HepG2 (cell line): Measurements from ENCODE around the gene ZNF616. TPM values are rescaled to one million over a fixed set of nuclear protein-coding genes. Genes with fewer than 3 reads are reported as not detected.

Source experiments
- EHMT2 ChIP-seq: fragments of 200-600 bp; sonication (generic); IDR thresholded peaks from 2 replicates; pipeline ENCODE4 v1.7.0; 2017; ENCODE audit warnings: antibody characterized with exemption, low read depth, low read length, borderline replicate concordance
- ELF3 ChIP-seq: IDR thresholded peaks from 2 replicates; pipeline ENCODE4 v1.6.1; 2016; ENCODE audit warnings: missing genetic modification reagents, missing compliant biosample characterization
- ETV6 ChIP-seq: sonication (generic); formaldehyde crosslinking; conservative IDR thresholded peaks from 2 replicates; pipeline ENCODE4 v1.4.0; 2020; ENCODE audit warnings: missing genetic modification reagents
- FOXA3 ChIP-seq: IDR thresholded peaks from 2 replicates; pipeline ENCODE4 v1.6.1; 2016; ENCODE audit warnings: missing genetic modification reagents, missing compliant biosample characterization
- HNF4G ChIP-seq, 2 experiments: sonication (generic) in 1 of 2; formaldehyde crosslinking in 1 of 2; IDR thresholded peaks; 2 replicates each; pipeline versions ENCODE4 v1.4.0 to v1.6.1; 2011 to 2020; ENCODE audit warnings: borderline replicate concordance in 2 of 2, low read depth in 2 of 2, mild to moderate bottlenecking in 2 of 2, low read length in 1 of 2, missing genetic modification reagents in 1 of 2, moderate library complexity in 1 of 2
- HNRNPUL1 ChIP-seq: fragments of 200-400 bp; formaldehyde crosslinking; IDR thresholded peaks from 2 replicates; pipeline ENCODE4 v1.6.1; 2017; ENCODE audit warnings: low read depth, mild to moderate bottlenecking, low read length, moderate library complexity
- NR2F6 ChIP-seq, 2 experiments: IDR thresholded peaks; 2 replicates each; pipeline ENCODE4 v1.6.1; 2016; ENCODE audit warnings: antibody characterized with exemption in 1 of 2, mild to moderate bottlenecking in 1 of 2
- PPARG ChIP-seq: conservative IDR thresholded peaks from 2 replicates; pipeline ENCODE4 v1.6.1; 2016; ENCODE audit warnings: missing biosample characterization, missing genetic modification reagents
- XBP1 ChIP-seq: sonication (generic); formaldehyde crosslinking; IDR thresholded peaks from 2 replicates; pipeline ENCODE4 v1.5.0; 2020; ENCODE audit warnings: missing genetic modification reagents
- ZNF430 ChIP-seq: sonication (generic); formaldehyde crosslinking; IDR thresholded peaks from 2 replicates; pipeline ENCODE4 v1.9.0; 2021; ENCODE audit warnings: mild to moderate bottlenecking, missing genetic modification reagents
- ZNF605 ChIP-seq: sonication (generic); formaldehyde crosslinking; IDR thresholded peaks from 2 replicates; pipeline ENCODE4 v1.8.0; 2022; ENCODE audit warnings: mild to moderate bottlenecking, missing genetic modification reagents
- polyA plus RNA-seq, 8 experiments: library from polyadenylated mRNA; depleted of rRNA in 3 of 8; stranded (reverse) in 7 of 8; unstranded in 1 of 8; fragments of >200 nt; fragmentation: Illumina TruSeq in 4 of 8; extraction: Trizol in 4 of 8; gene quantifications; 2 replicates each; pipeline versions ENCODE4 v1.2.1 to v1.2.3, GENCODE V29; 2011 to 2016; ENCODE audit warnings: low read depth in 4 of 8, missing spikeins in 1 of 8, mixed read lengths in 1 of 8; ENCODE audit not compliant: insufficient read depth in 1 of 8
- total RNA-seq, 5 experiments: library from RNA; depleted of rRNA; stranded (reverse); fragments of >200 nt; fragmentation: Illumina TruSeq; extraction: Trizol; gene quantifications; 2 replicates each; pipeline ENCODE4 v1.2.3, GENCODE V29; 2016; ENCODE audit warnings: low read depth in 1 of 5
- TF ChIP-seq, protein P1 (sequence below): sonication (generic); formaldehyde crosslinking; IDR thresholded peaks from 2 replicates; pipeline ENCODE4 v1.8.1; 2023; ENCODE audit warnings: mild to moderate bottlenecking, missing genetic modification reagents
- TF ChIP-seq, protein P2 (sequence below): sonication (generic); formaldehyde crosslinking; IDR thresholded peaks from 2 replicates; pipeline ENCODE4 v1.5.1; 2020; ENCODE audit warnings: mild to moderate bottlenecking, missing genetic modification reagents, borderline replicate concordance

ZNF616 gene
- total and polyA plus RNA-seq, 2 of the 13 experiments (the other 11 are each of a cell fraction or from before 2014, with no cell fraction given), result 2.2 to 10.4 TPM

DNA sequence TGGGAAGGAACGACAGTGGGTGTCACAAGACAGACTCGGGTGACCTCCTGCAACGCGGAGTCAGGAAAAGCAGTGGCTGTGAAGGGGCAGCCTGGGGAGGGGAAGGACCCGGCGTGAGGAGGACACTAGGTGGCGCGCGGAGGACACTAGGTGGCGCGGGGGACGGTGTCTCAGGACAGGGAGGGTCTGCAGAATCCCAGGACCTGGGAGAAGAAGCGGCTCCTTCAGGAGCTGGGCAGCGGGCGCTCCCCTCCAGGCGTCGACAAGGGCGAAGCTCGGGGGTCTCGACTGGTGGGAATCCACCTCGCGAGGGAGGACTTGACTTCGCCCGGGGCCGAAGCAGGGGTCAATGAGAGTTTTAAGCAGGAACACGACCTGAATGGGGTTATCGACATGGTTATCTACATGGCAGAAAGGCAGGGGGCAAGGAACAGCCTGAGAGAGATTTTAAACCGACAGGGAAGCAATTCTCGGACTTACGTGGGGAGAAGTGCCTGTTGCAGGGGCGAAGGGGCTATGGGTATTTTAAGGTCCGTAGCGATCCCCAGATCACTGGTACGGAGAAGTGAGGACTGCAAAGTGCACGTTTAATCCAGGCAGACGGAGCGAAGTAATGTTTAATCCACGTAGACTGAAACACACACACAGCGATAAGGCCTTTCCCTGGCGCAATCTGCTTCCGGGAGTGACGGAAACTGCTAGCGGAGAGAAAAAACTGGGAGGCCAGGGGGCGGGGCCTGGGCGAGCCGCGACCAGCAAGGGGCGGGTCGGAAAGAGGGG, at the start of gene ZNF616 (continued):
- peak; percentile 51; the same call in 1 of the 2 replicates for TF ChIP-seq ZNF605 (CRISPR knock-in tag)
- TF ChIP-seq, protein P1, sequence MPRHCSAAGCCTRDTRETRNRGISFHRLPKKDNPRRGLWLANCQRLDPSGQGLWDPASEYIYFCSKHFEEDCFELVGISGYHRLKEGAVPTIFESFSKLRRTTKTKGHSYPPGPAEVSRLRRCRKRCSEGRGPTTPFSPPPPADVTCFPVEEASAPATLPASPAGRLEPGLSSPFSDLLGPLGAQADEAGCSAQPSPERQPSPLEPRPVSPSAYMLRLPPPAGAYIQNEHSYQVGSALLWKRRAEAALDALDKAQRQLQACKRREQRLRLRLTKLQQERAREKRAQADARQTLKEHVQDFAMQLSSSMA, result no peak
- TF ChIP-seq EHMT2, result no peak
- no peak for TF ChIP-seq HNF4G (IDR thresholded peaks at IDR 0.05; ENCODE audit: borderline replicate concordance, low read depth, low read length)
- no peak for TF ChIP-seq HNF4G (CRISPR knock-in tag; IDR thresholded peaks at IDR 0.05; ENCODE audit: borderline replicate concordance, low read depth)
- TF ChIP-seq XBP1, result no peak
- TF ChIP-seq NR2F6 (IDR thresholded peaks at IDR 0.05), result no peak
- TF ChIP-seq NR2F6 (CRISPR knock-in tag; IDR thresholded peaks at IDR 0.05), result no peak
- peak; percentile 20 for TF ChIP-seq ETV6
- 0 out of 2 replicates have a peak, but pooled peaks have one; percentile 35 for TF ChIP-seq ZNF430 (CRISPR knock-in tag)
- TF ChIP-seq HNRNPUL1, result no peak
- TF ChIP-seq ELF3, result peak; percentile 70
- TF ChIP-seq, protein P2, sequence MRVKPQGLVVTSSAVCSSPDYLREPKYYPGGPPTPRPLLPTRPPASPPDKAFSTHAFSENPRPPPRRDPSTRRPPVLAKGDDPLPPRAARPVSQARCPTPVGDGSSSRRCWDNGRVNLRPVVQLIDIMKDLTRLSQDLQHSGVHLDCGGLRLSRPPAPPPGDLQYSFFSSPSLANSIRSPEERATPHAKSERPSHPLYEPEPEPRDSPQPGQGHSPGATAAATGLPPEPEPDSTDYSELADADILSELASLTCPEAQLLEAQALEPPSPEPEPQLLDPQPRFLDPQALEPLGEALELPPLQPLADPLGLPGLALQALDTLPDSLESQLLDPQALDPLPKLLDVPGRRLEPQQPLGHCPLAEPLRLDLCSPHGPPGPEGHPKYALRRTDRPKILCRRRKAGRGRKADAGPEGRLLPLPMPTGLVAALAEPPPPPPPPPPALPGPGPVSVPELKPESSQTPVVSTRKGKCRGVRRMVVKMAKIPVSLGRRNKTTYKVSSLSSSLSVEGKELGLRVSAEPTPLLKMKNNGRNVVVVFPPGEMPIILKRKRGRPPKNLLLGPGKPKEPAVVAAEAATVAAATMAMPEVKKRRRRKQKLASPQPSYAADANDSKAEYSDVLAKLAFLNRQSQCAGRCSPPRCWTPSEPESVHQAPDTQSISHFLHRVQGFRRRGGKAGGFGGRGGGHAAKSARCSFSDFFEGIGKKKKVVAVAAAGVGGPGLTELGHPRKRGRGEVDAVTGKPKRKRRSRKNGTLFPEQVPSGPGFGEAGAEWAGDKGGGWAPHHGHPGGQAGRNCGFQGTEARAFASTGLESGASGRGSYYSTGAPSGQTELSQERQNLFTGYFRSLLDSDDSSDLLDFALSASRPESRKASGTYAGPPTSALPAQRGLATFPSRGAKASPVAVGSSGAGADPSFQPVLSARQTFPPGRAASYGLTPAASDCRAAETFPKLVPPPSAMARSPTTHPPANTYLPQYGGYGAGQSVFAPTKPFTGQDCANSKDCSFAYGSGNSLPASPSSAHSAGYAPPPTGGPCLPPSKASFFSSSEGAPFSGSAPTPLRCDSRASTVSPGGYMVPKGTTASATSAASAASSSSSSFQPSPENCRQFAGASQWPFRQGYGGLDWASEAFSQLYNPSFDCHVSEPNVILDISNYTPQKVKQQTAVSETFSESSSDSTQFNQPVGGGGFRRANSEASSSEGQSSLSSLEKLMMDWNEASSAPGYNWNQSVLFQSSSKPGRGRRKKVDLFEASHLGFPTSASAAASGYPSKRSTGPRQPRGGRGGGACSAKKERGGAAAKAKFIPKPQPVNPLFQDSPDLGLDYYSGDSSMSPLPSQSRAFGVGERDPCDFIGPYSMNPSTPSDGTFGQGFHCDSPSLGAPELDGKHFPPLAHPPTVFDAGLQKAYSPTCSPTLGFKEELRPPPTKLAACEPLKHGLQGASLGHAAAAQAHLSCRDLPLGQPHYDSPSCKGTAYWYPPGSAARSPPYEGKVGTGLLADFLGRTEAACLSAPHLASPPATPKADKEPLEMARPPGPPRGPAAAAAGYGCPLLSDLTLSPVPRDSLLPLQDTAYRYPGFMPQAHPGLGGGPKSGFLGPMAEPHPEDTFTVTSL, result no peak
- no peak for TF ChIP-seq PPARG (CRISPR knock-in tag)
- no peak for TF ChIP-seq FOXA3 (CRISPR knock-in tag)
